Endodermal cell (in vitro differentiated cells): ENCODE results near the gene NTSR1. TPM values are rescaled to one million over a fixed set of nuclear protein-coding genes. Genes with fewer than 3 reads are reported as not detected.

Experiments
- DNase-seq: peaks from one replicate; pipeline ENCODE4 v3.0.0-alpha.2; 2017
- H3K27ac ChIP-seq: 2 replicates; pipeline ENCODE4 v1.5.1; 2013; ENCODE audit warnings: mild to moderate bottlenecking, low read depth, low read length, moderate library complexity
- H3K27me3 ChIP-seq: 2 replicates; pipeline ENCODE4 v1.6.1; 2013; ENCODE audit warnings: mild to moderate bottlenecking, low read length, moderate library complexity; ENCODE audit not compliant: insufficient read depth, control insufficient read depth, poor library complexity, severe bottlenecking
- H3K36me3 ChIP-seq: 2 replicates; pipeline ENCODE4 v1.7.0; 2013; ENCODE audit warnings: mild to moderate bottlenecking, low read length, moderate library complexity; ENCODE audit not compliant: control insufficient read depth, insufficient read depth
- H3K4me1 ChIP-seq: one replicate; pipeline ENCODE4 v1.7.0; 2013; ENCODE audit warnings: low read length; ENCODE audit not compliant: control insufficient read depth, insufficient read depth
- H3K4me3 ChIP-seq: 2 replicates; pipeline ENCODE4 v1.5.1; 2013; ENCODE audit warnings: mild to moderate bottlenecking, low read length, moderate library complexity
- H3K9ac ChIP-seq: 2 replicates; pipeline ENCODE4 v1.6.1; 2013; ENCODE audit warnings: mild to moderate bottlenecking, low read length, moderate library complexity; ENCODE audit not compliant: poor library complexity, severe bottlenecking; ENCODE audit errors: extremely low read depth
- H3K9me3 ChIP-seq: 2 replicates; pipeline ENCODE4 v1.6.1; 2013; ENCODE audit warnings: mild to moderate bottlenecking, low read length, moderate library complexity; ENCODE audit not compliant: control insufficient read depth
- H3K27ac Mint-ChIP-seq: 2 replicates; pipeline ENCODE4 v1.8.0; 2020; ENCODE audit warnings: mixed read lengths
- H3K27me3 Mint-ChIP-seq: 2 replicates; pipeline ENCODE4 v1.8.0; 2021; ENCODE audit warnings: mild to moderate bottlenecking, mixed read lengths; ENCODE audit not compliant: insufficient read depth
- H3K36me3 Mint-ChIP-seq: 2 replicates; pipeline ENCODE4 v1.8.0; 2020; ENCODE audit warnings: low read depth, mixed read lengths
- H3K4me1 Mint-ChIP-seq: 2 replicates; pipeline ENCODE4 v1.8.0; 2020; ENCODE audit warnings: mixed read lengths
- H3K4me3 Mint-ChIP-seq: 2 replicates; pipeline ENCODE4 v1.8.0; 2020; ENCODE audit warnings: mild to moderate bottlenecking, moderate library complexity, mixed read lengths
- H3K9me3 Mint-ChIP-seq: 2 replicates; pipeline ENCODE4 v1.8.0; 2020; ENCODE audit warnings: mild to moderate bottlenecking, mixed read lengths
- WGBS, 2 experiments: methylation state at CpG; one replicate each; pipeline versions ENCODE4 v1.1.5 to v1.1.7; 2013; ENCODE audit warnings: missing lambda C conversion rate in 2 of 2, mixed read lengths in 1 of 2; ENCODE audit not compliant: insufficient coverage in 1 of 2, insufficient read length in 1 of 2; 5-methylcytosine and 5-hydroxymethylcytosine counted together
- total RNA-seq, 2 donors: library from RNA; stranded (reverse); fragmentation: NEBNext Ultra II Directional in 1 of 2; extraction: Animal tissue kit (Norgen Biotek cat#: 25700) in 1 of 2; gene quantifications; 2 replicates in 1 of 2; 3 replicates in 1 of 2; pipeline ENCODE4 v1.2.1, GENCODE V29; 2021
- TF ChIP-seq, protein P1 (sequence below): fragments of 200-600 bp; sonication (generic); conservative IDR thresholded peaks from 2 replicates; pipeline ENCODE4 v1.5.0; 2021; ENCODE audit warnings: antibody characterized with exemption, mild to moderate bottlenecking

The NTSR1 gene
- total RNA-seq, 2 donors from 2014 or later: 0.11 to 0.62 TPM

DNA sequence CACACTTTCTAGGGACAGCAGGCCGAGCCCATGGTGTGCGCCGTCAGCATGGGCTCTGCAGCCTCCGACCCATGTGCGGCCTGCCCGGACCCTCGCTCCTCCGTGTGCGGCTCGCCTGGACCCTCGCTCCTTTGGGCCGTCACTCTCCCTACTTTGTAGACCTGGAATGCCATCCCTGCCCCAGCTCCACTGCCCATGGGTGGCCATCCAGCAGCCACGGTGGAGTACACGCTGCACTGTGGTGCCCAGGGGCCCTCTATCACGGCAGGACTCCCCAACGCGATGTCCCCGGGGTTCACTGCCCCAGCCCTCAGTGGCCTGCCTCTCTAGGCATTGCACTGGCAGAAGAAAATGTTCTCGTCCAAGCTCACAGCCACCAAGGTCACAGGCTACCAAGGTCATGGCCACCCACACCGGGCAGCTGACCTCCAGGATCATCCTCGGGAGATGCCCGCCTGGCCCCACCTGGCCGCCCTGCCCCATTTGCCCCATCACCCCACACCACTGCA is 63.5 kb downstream of the NTSR1 start:
- Histone ChIP-seq H3K9ac (no peak overlapping the region), H3K4me1 (no peaks in the 10 kb centered on the region), H3K9me3 (no peaks in the 10 kb centered on the region), H3K27ac (peak overlapping the region; percentile 96), H3K36me3 (no peaks in the 10 kb centered on the region), H3K27me3 (no peaks in the 10 kb centered on the region), H3K4me3 (no peak overlapping the region)
- Mint-ChIP-seq H3K9me3 (no peaks in the 10 kb centered on the region), H3K27me3 (no peaks in the 10 kb centered on the region), H3K36me3 (no peaks in the 10 kb centered on the region), H3K27ac (no peak overlapping the region), H3K4me3 (no peak overlapping the region), H3K4me1 (no peaks in the 10 kb centered on the region)
- TF ChIP-seq, protein P1, sequence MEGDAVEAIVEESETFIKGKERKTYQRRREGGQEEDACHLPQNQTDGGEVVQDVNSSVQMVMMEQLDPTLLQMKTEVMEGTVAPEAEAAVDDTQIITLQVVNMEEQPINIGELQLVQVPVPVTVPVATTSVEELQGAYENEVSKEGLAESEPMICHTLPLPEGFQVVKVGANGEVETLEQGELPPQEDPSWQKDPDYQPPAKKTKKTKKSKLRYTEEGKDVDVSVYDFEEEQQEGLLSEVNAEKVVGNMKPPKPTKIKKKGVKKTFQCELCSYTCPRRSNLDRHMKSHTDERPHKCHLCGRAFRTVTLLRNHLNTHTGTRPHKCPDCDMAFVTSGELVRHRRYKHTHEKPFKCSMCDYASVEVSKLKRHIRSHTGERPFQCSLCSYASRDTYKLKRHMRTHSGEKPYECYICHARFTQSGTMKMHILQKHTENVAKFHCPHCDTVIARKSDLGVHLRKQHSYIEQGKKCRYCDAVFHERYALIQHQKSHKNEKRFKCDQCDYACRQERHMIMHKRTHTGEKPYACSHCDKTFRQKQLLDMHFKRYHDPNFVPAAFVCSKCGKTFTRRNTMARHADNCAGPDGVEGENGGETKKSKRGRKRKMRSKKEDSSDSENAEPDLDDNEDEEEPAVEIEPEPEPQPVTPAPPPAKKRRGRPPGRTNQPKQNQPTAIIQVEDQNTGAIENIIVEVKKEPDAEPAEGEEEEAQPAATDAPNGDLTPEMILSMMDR: no peak
- no peak for DNase-seq
- 92 to 94% methylated on average over 19 to 23 of the region's 23 CpGs for WGBS, 2 experiments

DNA sequence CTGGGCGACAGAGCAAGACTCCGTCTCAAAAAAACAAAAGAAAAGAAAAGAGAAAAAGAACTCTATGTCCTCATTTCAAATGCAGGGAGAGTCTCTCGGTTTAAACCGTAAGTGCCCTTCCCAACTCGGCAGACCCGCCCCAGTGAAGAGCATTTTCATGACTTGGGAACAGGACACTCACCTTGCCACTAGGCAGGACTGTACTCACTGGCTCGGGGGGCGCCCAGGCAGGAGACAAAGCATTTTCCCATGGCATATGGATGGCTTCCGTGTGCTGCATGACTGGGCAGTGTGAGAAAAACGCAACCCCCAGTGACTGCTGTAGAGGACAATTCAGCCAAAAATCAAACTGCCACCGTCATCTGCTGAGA is 64.0 kb downstream of the NTSR1 start:
- Histone ChIP-seq H3K27me3 (no peaks in the 10 kb centered on the region), H3K4me1 (no peaks in the 10 kb centered on the region), H3K36me3 (no peaks in the 10 kb centered on the region), H3K4me3 (no peak overlapping the region), H3K9ac (no peak overlapping the region), H3K27ac (peak overlapping the region; percentile 96), H3K9me3 (no peaks in the 10 kb centered on the region)
- TF ChIP-seq, protein P1: no peak
- no peak for DNase-seq
- no peaks in the 10 kb centered on the region for H3K4me1 Mint-ChIP-seq
- H3K36me3 Mint-ChIP-seq: no peaks in the 10 kb centered on the region
- H3K9me3 Mint-ChIP-seq: no peaks in the 10 kb centered on the region
- 90% methylated on average over 9 to 11 of the region's 11 CpGs for WGBS, 2 experiments
- H3K27me3 Mint-ChIP-seq: no peaks in the 10 kb centered on the region
- H3K27ac Mint-ChIP-seq: no peak overlapping the region
- H3K4me3 Mint-ChIP-seq: no peak overlapping the region

DNA sequence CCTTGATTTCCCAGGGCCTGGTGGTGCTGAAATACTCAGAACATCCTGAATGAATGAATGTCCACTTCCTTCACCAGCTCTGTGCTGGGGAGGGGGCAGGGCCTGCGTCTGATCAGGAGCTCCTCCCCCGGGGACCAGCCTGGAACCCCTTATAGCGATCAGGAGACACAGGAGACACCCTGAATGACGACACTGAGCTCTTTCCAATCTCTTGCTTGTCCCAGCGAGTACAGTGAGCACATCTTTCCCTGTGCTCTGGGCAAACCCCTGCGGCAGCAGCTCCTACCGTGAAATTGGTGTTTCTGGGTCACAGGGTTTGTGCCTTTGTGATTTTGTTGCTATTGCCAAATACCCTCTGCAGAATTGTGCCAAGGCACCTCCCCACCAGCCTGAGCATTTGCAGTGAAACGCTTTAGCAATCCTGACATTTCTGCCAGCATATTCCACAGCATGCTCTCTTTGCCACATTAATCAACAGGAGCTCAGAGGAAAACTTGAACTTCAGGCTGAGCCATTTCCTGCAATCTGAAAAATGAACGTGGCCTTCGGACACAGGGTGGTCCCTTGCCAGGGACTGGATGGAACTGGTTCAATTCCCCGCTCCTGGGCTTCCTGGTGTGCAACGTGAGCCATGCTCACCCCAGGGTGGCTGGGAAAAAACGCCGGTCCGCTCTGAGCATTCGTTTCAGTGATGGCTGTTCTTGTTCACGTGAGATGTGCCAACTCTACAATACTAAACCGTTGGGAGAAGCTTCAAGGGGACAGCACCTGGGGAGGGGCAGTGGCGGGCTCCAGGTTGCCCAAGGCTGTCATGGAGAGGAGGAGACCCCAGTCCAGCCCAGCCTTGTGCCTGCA is 64.6 kb downstream of the NTSR1 start:
- TF ChIP-seq, protein P1: no peak
- Histone ChIP-seq H3K9me3 (no peaks in the 10 kb centered on the region), H3K27me3 (no peaks in the 10 kb centered on the region), H3K27ac (peak overlapping the region; percentile 96), H3K4me1 (no peaks in the 10 kb centered on the region), H3K4me3 (no peak overlapping the region), H3K9ac (no peak overlapping the region), H3K36me3 (no peaks in the 10 kb centered on the region)
- H3K27me3 Mint-ChIP-seq: no peaks in the 10 kb centered on the region
- H3K36me3 Mint-ChIP-seq: no peaks in the 10 kb centered on the region
- H3K9me3 Mint-ChIP-seq: no peaks in the 10 kb centered on the region
- H3K27ac Mint-ChIP-seq: no peak overlapping the region
- no peak for DNase-seq
- no peak overlapping the region for H3K4me3 Mint-ChIP-seq
- no peaks in the 10 kb centered on the region for H3K4me1 Mint-ChIP-seq
- 83 to 84% methylated on average over 14 to 19 of the region's 19 CpGs for WGBS, 2 experiments
